HG03097 (cell line): Measurements from ENCODE around the gene ABCD2.
"Not testable (repeated sequence)": the region's sequence is repeated elsewhere in the genome, so short reads cannot be mapped to it uniquely, and the experiment has no call there.

Source experiments
- ATAC-seq: cut with Tn5 transposase; IDR thresholded peaks from one replicate; pipeline ENCODE4 v1.9.1; 2021; ENCODE audit not compliant: unreplicated experiment, low FRiP score

Gene ABCD2

DNA sequence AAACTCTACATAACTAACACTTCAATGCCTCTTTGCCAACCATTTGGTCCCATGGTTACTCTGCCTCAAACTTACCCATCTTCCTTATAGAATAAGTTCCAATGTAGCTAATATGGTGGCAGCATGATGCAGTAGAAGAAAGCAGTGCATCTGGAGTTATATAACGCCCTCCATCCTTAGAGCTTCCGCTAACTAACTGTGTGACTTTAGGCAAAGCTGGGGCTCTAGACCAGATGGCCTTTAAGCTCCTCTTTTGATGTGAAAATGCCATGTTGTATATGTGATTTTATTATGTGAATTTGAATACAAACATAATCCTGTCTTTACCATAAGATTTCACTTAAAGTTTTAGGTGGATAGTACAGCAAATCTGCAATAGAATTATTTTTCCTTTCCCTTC lies 6.1 kb downstream of the ABCD2 start:
- no peak for ATAC-seq

DNA sequence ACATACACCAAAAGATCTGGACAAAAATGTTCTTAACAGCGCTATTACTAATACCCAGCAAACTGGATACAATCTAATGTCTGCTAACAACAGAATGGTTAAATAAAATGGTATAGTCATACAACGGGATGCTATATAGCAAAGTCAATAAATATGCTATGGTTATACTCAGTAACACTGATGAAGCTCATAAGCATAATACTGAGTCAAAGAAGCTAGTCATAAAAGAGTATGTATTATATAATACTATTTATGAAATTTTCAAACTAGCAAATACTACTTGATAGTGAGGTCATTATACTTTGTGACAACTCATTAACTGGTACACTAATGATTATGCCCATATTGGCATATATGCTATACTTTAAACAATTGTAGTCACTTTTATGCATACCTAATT lies 7.4 kb downstream of the ABCD2 start:
- no peak for ATAC-seq

DNA sequence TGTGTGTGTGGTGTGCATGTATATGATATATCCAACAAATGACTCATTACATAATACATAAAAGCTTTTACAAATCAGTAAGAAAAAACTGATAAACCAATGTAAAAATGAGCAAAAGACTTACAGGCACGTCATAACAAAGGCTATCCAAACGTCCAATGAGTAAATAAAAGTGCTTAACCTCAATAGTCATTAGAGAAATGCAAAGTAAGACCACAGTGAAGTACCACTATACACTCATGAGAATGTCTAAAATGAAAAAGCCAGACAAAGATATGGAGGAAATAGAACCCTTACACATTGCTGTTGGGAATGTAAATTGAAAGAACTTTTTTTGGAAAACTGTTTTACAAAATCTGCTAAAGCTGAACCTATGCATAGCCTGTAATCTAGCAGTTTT lies 7.8 kb downstream of the ABCD2 start:
- ATAC-seq: no peak

DNA sequence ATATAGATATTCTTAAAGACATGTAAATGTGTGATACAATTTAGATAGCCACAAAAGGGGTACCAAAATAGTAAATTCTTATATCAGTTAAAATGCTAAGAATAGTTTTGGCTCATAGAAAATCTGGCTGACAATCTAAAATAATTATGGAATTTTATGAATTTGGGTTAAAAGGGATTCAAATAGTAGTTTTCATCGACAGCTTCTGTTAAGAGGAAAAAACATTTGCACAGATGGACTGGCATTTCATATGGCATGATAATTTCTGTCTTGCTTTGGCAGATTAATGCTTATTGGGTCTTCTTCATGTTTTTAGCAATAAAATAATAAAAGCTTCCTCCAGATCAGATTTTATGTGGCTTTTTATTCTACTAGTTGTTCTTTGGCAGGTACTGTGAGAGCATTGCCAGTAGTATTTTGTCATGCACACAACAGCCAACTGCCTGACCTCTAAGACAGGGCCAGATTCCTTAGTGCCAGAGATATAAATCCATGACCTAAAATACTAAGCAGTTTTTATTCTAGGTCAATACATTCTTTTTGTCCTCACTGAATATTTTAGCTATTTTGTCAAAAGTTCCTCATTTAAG lies 9.1 kb downstream of the ABCD2 start:
- no peak for ATAC-seq

DNA sequence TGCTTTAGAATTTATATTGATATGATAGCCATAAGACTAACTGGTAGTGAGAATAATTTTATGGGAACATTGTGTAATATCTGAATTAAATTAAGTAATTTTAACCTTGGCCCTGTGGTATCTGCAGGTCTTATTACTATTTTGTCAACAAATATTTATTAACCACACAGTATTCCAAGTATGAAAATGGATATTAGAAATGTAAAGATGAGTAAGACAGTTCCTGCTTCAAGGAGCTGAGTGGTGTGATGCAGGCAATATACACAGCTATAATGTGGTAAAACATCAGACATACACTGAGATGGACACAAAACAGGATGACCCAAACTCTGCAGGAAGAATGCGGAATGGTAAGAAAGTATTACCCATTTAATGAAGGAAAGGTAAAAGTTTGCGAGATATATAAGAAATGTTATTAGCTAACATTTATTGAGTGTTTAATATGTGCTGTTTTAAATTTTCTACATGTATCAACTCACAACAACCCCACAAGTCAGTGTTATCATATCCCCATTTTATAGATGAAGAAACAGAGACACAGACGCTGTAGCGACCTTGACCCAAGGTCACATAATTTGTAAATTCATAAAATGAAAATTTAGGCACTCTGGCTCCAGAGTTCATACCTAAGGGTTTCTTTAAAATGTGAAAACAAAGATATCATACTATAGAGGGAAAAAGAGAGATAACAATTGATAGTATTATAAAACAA lies 12.7 kb downstream of the ABCD2 start:
- ATAC-seq: no peak

DNA sequence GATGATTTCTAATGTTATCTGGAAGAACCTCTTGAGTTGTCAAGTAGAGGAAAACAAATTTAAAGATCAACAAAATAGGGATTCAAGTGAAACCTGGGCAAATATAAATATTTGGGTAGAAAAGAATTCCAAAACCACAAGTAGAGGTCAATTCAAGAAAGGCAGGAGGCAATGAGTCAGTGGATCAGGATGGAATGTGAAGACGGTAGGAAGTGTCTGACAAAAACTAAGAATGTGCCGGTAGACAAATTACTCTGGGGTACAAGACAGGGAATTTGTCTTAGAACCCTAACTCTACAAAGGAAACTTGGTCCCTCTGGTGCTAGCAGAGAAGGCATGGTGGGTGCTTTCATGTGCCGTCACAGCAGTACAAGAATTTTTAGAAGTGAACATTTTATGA lies 13.6 kb downstream of the ABCD2 start:
- ATAC-seq: no peak

DNA sequence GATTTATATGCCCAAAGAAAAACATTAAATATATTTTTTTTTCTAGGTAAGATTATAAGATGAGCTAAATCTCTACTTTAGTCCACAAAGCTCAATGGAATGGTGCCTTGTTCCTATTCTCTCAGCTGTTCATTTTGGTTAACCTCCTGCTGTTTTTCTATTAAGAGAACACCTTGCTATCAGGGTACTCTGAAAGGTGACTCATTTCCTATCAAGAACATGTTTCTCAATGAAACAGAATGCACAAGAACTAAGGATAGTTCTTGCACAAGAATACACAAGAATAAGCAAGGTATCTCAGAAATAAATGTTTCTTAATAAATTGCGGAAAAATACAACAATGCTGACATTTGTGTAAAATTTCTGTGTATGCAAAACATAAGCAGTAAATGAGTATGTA lies 14.1 kb downstream of the ABCD2 start:
- no peak for ATAC-seq

DNA sequence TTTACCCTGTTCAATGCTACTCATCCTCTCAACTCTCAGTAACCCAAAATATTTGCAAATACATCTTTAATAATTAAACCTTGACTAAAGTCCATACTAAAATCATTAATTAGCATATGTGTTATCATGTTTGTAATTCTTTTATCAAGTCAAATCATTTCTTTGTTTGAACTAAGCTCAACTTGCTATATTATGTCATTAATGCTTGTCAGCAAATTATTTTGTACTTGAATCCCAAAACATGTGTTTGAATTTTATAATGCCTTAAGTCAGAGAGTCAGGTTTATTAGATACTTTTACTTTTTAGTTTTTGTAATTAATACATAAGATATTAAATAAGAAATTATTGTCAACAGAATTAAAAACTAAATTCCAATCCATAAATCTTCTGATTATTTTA lies 16.5 kb downstream of the ABCD2 start:
- no peak for ATAC-seq

DNA sequence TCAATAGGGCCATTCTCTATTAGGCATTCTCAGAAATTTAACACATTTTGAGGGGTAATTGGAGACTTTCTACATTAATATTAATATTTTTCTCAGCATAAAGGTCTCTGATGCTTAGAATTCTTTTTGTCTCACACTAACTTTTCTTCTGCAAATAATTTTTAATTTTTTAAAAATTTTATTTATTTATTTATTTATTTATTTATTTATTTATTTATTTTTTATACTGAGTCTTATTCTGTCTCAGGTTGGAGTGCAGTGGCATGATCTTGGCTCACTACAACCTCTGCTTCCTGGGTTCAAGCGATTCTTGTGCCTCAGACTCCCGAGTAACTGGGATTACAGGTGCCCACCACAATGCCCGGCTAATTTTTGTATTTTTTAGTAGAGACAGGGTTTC lies 17.7 kb downstream of the ABCD2 start:
- not testable (repeated sequence) for ATAC-seq

DNA sequence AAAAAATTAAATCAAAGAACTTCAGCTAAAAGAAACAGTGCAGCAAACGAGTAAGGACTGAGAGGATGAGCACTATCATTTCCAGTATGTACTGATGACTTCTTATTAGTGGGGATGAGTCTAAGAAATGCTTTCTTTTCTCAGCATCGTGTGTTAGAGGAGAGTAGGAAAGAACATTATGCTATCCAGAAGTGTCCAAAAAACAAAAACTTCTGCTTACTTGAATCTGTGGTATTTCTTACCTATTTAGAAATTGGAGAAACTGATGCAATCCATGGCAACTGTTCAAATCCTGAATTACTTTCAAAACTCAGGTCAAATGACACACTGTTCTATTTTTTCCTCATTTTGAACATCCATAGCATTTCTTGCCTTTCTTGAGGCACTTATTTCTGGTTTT lies 23.7 kb downstream of the ABCD2 start:
- no peak for ATAC-seq

DNA sequence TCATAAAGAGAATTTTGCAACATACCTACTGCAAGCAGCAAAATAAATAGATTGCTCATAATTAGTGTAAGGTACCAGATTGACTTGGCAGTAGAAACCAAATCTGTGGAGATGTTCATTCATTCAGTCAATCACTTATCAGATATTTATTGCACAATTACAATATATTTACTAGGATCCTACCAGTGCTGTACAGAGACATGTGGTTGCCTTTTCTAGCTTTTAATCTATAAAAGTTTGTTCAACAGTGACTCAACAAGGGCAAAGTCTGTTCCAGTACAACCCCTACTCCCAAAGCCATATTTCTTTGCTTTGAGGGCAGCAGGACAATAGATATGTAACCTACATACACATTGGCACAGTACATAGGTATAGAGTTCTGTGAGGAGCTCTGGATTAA lies 27.3 kb downstream of the ABCD2 start:
- no peak for ATAC-seq

DNA sequence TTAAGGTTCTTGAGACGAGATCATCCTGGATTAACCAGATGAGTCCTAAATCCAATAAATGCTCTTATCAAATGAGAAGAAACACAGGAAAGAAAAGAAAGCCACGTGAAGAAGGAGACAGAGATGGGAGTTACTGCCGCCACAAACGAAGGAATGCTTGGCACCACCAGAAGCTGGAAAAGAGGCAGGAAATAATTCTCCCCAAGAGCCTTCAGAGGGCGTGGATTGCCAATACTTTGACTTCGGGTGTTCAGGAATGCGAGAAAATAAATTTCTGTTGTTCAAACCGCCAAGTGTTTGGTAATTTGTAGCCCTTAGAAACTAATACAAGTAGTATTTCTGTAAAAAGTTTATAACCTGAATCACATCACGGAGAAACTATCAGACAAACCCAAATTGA lies 31.3 kb downstream of the ABCD2 start:
- no peak for ATAC-seq

DNA sequence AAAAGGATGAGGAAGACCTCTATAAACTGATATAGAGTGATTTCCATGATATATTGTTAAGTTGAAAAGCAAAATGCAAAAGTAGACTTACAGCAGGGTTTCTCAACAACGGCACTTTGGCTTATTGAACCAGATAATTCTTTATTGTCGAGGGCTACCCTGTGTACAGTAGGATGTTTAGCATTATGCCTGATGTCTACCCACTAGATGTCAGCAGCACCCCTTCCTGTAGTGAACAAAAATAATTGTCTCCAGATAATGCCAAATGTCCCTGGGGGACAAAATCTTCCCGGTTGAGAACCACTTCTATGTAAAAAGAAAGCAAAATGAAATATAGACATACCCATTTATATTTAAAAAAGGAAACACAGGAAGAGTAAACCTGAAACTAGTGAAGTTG lies 32.4 kb downstream of the ABCD2 start:
- ATAC-seq: no peak

DNA sequence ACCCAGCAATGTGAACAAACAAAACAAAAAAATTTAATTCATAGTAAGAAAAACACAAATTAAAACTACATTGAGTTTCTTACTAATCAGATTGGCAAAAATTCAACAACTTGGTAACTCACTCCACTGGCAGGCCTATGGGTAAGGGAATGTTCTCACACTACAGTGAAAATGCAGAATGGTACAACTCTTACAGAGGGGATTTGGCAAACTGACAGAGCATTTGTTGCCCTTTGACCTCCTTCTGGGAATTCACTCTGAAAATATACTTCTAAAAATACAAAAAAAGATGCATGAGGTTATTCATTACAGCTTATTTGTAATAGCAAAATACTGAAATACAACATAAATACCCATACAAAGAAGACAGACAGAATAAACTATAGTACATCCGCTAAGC lies 32.8 kb downstream of the ABCD2 start:
- no peak for ATAC-seq

DNA sequence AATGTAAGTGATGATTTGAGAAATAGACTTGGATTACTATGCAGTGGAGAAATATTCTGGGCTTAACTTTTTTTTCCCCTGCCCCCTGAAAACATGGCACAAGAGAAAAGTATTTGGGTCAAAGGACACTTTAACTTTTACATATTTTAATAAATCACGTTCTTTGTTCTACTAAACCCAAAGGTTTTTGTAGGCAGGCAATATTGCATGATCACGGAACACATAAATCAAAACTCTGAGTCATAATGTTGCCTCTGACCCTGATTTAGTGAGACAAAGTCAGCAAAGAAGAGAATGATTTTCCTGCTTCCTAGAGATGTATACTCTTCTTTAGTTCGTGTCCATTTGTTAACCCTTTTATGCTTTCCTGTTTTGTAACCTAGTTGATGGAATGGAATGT lies 38.0 kb downstream of the ABCD2 start:
- no peak for ATAC-seq

DNA sequence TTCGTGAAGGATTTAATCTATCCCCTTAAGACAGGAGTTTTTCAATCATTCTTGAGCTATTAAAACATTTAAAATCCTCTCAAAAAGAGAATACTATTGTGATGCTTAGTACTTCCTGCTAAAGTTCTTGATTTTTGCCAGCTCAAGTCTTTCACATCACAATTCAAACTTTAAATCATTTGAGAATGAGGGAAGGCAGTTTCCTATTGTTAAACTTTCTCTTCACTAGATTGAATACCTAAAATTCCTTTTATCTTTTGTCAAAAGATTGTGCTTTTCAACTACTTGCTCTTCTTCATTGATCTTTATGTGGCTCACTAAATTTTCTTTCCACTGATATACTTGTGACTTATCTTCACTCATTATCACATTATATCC lies 44.1 kb downstream of the ABCD2 start:
- no peak for ATAC-seq

DNA sequence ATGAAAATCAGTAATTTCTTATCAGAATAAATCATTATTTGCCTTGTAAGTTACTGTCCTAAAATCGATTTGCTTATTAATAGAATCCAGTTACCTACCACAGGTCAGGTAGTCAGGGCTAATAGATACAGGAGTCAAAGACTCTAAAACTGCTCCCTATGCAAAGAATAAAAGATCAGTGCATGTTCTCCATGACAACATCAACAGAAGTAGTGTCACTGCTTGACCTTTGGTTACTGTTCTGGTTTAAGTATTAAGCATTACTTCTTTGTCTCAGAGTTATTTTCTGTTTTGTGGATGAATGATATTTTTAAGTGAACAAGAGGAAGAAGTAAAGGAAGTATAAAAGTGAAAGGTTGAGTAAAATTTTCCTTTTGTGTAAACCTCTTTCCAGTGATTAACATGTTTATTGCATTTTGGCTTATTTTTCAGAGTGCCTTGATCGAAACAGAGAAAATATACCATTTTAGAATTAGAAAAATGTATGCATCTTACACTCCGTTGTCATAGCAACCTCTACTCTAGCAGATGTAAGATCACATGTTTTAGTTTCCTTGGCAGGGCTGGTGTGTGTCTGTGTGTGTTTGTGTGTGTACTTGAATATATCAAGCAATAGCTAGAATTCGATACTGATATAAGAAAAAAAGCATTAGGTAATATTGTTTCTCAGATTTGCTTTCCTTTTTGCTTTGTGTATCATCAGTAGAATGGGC lies 44.7 kb downstream of the ABCD2 start:
- no peak for ATAC-seq

DNA sequence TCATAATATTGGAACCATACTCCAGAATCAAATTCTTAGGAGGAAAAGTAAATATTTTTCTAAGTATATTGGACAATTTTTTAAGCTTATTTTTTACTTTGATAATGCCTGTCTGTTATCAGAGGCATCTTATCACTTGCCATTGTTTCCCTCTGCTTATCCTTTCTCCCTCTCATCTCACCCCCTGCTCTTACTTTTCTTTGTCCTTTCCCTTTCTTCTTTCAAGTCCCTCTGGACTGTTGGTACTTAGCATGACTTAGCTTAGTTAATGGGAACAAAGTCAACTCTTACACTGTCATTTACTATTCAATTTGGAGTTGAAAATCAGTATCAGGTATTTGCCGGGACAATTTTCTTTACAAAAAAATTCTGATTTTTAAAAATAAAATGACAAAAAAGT lies 45.2 kb downstream of the ABCD2 start:
- ATAC-seq: no peak

DNA sequence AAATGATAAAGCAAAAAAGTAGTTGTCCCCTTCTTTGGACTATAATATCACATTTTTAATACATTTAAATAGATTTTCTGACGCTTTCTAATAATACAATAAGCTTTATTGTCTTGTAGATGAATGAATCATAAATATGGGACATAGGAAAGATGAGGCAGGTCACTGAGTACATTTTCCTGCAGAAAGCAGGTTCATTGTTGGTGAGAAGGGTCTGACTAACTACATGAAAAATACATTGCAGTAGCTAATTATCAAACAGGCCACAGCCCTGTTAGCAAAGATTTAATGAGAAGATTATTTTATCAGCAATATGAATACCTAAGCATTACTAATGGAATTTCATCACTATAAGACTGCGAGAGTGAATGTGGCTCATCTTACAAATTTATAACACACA lies 45.6 kb downstream of the ABCD2 start:
- ATAC-seq: no peak

DNA sequence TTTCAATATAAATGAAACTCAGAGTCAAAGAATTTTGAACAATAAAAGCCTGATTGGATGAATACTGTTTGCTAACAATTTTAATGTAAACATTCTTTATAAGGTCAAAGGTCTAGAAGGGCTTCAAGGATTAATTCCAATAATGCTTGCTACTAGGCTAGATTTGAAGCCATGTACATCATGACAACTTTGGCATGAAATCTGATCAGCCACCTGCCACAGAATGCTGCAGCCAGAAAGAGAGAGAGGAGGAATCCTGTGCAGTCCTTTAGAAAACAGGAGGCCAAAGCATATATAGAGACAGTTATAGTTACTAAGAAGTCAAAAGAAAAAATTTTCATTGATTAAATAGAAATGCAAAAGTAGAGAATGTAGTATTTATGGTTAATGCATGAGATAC lies 47.1 kb downstream of the ABCD2 start:
- ATAC-seq: no peak

DNA sequence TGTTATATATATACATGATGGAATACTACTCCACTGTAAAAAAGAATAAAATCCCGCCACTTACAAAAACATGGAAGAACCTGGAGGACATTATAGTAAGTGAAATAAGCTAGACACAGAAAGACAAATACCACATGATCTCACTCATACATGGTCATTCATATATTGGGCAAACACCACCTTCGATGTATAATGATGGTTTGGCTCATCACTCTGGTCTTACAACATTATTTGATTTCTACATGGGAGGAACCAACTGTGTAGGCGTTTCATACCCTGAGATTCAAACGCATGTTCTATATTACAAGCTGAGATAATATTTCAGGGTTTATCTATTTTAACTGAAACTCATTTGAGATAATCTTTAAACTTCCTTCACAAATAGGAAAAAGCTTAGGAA lies 48.3 kb downstream of the ABCD2 start:
- no peak for ATAC-seq

DNA sequence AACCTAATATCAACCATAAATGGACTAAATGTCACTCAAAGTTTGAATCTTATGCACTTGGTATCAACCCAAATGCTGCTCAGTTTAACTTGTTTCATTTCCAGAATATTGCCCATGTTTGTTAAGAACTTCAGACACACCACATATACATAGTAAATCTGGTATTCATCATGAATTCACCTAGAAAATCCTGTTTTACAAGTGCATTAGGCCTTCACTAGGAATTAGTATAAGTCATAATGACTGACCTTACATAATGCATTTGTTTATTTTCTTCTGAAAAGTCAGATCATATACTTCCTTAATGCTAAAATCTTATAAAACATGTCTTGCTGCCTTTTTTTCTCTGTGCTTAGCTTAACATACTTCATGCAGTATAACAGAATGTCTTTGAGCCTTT lies 66.1 kb downstream of the ABCD2 start:
- no peak for ATAC-seq
